K562 (cell line): ENCODE measurements around the gene NAV2.

Source experiments
- ETV5 ChIP-seq: sonication (generic); formaldehyde crosslinking; IDR thresholded peaks from 2 replicates; pipeline ENCODE4 v1.4.0; 2020; ENCODE audit warnings: low read depth, mild to moderate bottlenecking, missing genetic modification reagents
- HNRNPUL1 ChIP-seq: fragments of 200-400 bp; formaldehyde crosslinking; IDR thresholded peaks from 2 replicates; pipeline ENCODE4 v1.6.1; 2017; ENCODE audit warnings: low read length
- PCBP2 ChIP-seq: fragments of 200-400 bp; formaldehyde crosslinking; IDR thresholded peaks from 2 replicates; pipeline ENCODE4 v1.6.1; 2018; ENCODE audit warnings: low read length, low read depth, mild to moderate bottlenecking, moderate library complexity; ENCODE audit not compliant: poor library complexity, severe bottlenecking
- RCOR1 ChIP-seq, 2 experiments: IDR thresholded peaks; 2 replicates each; pipeline ENCODE4 v1.6.1; 2012; ENCODE audit warnings: low read depth in 2 of 2, low read length in 2 of 2, borderline replicate concordance in 1 of 2, improper control_type of control experiment in 1 of 2
- ZNF584 ChIP-seq: fragments of 200-800 bp; sonication (Bioruptor generic); IDR thresholded peaks from 2 replicates; pipeline ENCODE4 v1.6.1; 2016; ENCODE audit warnings: low read depth, mild to moderate bottlenecking, missing genetic modification characterization, missing compliant biosample characterization
- TF ChIP-seq, protein P1 (sequence below), 3 experiments: IDR thresholded peaks in 2 of 3; conservative IDR thresholded peaks in 1 of 3; 2 replicates each; pipeline ENCODE4 v1.5.1; 2011 to 2012; ENCODE audit warnings: low read length in 3 of 3, mild to moderate bottlenecking in 3 of 3, control low read depth in 2 of 3, improper control_type of control experiment in 1 of 3, inconsistent platforms in 1 of 3, low read depth in 1 of 3, mixed read lengths in 1 of 3, moderate library complexity in 1 of 3; ENCODE audit not compliant: insufficient read depth in 2 of 3
- TF ChIP-seq, protein P2 (sequence below): fragments of 450-650 bp; formaldehyde crosslinking; IDR thresholded peaks from 2 replicates; pipeline ENCODE4 v1.4.0; 2022; ENCODE audit warnings: missing genetic modification characterization
- TF ChIP-seq, protein P3 (sequence below): sonication (generic); formaldehyde crosslinking; IDR thresholded peaks from 2 replicates; pipeline ENCODE4 v1.8.0; 2023; ENCODE audit warnings: mild to moderate bottlenecking, missing genetic modification reagents
- TF ChIP-seq, protein P4 (sequence below): fragments of 450-650 bp; IDR thresholded peaks from 2 replicates; pipeline ENCODE4 v1.6.1; 2016; ENCODE audit warnings: missing biosample characterization, missing genetic modification characterization

DNA sequence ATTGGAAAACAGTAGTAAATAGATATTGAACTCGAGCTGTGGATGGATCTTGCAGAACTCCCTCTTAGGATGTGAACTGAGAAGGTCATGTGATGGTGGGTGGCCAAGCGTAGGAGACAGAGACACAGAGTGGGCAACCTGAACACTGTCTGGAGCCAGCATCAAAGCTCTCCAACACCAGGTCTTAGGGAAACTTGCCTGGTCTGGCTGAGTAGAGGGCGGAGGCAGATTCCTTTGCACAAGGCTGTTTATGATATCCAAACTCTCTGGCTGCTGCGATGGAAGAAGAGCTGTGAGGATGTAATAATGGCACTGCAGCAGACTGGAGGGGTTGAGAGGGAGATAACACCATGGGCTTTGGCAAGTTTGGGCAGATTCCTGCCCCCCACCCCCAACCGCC lies 10.1 kb downstream of the NAV2 start:
- TF ChIP-seq PCBP2, result no peak
- TF ChIP-seq, protein P1, sequence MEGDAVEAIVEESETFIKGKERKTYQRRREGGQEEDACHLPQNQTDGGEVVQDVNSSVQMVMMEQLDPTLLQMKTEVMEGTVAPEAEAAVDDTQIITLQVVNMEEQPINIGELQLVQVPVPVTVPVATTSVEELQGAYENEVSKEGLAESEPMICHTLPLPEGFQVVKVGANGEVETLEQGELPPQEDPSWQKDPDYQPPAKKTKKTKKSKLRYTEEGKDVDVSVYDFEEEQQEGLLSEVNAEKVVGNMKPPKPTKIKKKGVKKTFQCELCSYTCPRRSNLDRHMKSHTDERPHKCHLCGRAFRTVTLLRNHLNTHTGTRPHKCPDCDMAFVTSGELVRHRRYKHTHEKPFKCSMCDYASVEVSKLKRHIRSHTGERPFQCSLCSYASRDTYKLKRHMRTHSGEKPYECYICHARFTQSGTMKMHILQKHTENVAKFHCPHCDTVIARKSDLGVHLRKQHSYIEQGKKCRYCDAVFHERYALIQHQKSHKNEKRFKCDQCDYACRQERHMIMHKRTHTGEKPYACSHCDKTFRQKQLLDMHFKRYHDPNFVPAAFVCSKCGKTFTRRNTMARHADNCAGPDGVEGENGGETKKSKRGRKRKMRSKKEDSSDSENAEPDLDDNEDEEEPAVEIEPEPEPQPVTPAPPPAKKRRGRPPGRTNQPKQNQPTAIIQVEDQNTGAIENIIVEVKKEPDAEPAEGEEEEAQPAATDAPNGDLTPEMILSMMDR (IDR thresholded peaks at IDR 0.05 in 2 of 3, conservative IDR thresholded peaks at IDR 0.05 in 1 of 3; ENCODE audit: insufficient read depth in 2 of 3, low read depth in 1 of 3, low read length in 3 of 3), result no peak
- no peak for TF ChIP-seq HNRNPUL1
- TF ChIP-seq, protein P2, sequence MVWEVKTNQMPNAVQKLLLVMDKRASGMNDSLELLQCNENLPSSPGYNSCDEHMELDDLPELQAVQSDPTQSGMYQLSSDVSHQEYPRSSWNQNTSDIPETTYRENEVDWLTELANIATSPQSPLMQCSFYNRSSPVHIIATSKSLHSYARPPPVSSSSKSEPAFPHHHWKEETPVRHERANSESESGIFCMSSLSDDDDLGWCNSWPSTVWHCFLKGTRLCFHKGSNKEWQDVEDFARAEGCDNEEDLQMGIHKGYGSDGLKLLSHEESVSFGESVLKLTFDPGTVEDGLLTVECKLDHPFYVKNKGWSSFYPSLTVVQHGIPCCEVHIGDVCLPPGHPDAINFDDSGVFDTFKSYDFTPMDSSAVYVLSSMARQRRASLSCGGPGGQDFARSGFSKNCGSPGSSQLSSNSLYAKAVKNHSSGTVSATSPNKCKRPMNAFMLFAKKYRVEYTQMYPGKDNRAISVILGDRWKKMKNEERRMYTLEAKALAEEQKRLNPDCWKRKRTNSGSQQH (CRISPR knock-in tag), result no peak
- TF ChIP-seq ETV5 (CRISPR knock-in tag), result no peak
- TF ChIP-seq ZNF584 (CRISPR knock-in tag), result no peak
- TF ChIP-seq, protein P3, sequence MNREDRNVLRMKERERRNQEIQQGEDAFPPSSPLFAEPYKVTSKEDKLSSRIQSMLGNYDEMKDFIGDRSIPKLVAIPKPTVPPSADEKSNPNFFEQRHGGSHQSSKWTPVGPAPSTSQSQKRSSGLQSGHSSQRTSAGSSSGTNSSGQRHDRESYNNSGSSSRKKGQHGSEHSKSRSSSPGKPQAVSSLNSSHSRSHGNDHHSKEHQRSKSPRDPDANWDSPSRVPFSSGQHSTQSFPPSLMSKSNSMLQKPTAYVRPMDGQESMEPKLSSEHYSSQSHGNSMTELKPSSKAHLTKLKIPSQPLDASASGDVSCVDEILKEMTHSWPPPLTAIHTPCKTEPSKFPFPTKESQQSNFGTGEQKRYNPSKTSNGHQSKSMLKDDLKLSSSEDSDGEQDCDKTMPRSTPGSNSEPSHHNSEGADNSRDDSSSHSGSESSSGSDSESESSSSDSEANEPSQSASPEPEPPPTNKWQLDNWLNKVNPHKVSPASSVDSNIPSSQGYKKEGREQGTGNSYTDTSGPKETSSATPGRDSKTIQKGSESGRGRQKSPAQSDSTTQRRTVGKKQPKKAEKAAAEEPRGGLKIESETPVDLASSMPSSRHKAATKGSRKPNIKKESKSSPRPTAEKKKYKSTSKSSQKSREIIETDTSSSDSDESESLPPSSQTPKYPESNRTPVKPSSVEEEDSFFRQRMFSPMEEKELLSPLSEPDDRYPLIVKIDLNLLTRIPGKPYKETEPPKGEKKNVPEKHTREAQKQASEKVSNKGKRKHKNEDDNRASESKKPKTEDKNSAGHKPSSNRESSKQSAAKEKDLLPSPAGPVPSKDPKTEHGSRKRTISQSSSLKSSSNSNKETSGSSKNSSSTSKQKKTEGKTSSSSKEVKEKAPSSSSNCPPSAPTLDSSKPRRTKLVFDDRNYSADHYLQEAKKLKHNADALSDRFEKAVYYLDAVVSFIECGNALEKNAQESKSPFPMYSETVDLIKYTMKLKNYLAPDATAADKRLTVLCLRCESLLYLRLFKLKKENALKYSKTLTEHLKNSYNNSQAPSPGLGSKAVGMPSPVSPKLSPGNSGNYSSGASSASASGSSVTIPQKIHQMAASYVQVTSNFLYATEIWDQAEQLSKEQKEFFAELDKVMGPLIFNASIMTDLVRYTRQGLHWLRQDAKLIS (CRISPR knock-in tag), result no peak
- TF ChIP-seq RCOR1 (IDR thresholded peaks at IDR 0.05; ENCODE audit: borderline replicate concordance in 1 of 2, low read depth in 2 of 2, low read length in 2 of 2), result no peak
- TF ChIP-seq, protein P4, sequence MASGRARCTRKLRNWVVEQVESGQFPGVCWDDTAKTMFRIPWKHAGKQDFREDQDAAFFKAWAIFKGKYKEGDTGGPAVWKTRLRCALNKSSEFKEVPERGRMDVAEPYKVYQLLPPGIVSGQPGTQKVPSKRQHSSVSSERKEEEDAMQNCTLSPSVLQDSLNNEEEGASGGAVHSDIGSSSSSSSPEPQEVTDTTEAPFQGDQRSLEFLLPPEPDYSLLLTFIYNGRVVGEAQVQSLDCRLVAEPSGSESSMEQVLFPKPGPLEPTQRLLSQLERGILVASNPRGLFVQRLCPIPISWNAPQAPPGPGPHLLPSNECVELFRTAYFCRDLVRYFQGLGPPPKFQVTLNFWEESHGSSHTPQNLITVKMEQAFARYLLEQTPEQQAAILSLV (tag), result no peak
